PC-9 (cell line): ENCODE measurements around the gene BRIX1. TPM values are rescaled to one million over a fixed set of nuclear protein-coding genes. Genes with fewer than 3 reads are reported as not detected.

ENCODE experiments used
- BruUV-seq: library from RNA; stranded (reverse); fragments of 400-500 nt; replicated peaks from 2 replicates; lab custom pipeline; 2021; lab: Mats Ljungman, UMichigan
- CTCF ChIA-PET: fragments of 300-600 bp; sonication (Branson Sonifier 250); formaldehyde crosslinking; loops from one replicate; lab custom pipeline; 2022; ENCODE audit warnings: antibody characterized with exemption; lab: Charles Lee
- POLR2A ChIA-PET: fragments of 300-600 bp; sonication (Branson Sonifier 250); formaldehyde crosslinking; loops from one replicate; lab custom pipeline; 2022; ENCODE audit warnings: antibody characterized with exemption; ENCODE audit not compliant: unreplicated experiment; lab: Charles Lee
- DNase-seq, 2 experiments: peaks; one replicate each; pipeline versions ENCODE4 v3.0.0 to v3.0.0-alpha.2; 2015 to 2022; ENCODE audit warnings: mixed read lengths in 1 of 2
- H2AFZ ChIP-seq: fragments of 200-600 bp; sonication (generic); 2 replicates; pipeline ENCODE4 v1.8.1; 2017; ENCODE audit warnings: antibody characterized with exemption
- H3F3A ChIP-seq: fragments of 200-600 bp; sonication (generic); 2 replicates; pipeline ENCODE4 v1.8.1; 2017; ENCODE audit warnings: antibody characterized with exemption, mild to moderate bottlenecking, low read depth; ENCODE audit not compliant: insufficient read depth
- H3K27ac ChIP-seq: fragments of 200-600 bp; sonication (generic); 2 replicates; pipeline ENCODE4 v1.6.1; 2016; ENCODE audit warnings: mixed run types
- H3K27me3 ChIP-seq: fragments of 200-600 bp; sonication (generic); 2 replicates; pipeline ENCODE4 v1.6.1; 2016; ENCODE audit warnings: low read depth, mixed run types; ENCODE audit not compliant: insufficient read depth
- H3K36me3 ChIP-seq: fragments of 200-600 bp; sonication (generic); 2 replicates; pipeline ENCODE4 v1.6.1; 2016; ENCODE audit warnings: low read depth, mixed run types
- H3K4me1 ChIP-seq: fragments of 200-600 bp; sonication (generic); replicated peaks from 2 replicates; pipeline ENCODE4 v1.6.1; 2016; ENCODE audit warnings: mixed run types; ENCODE audit not compliant: insufficient read depth
- H3K4me2 ChIP-seq: fragments of 200-600 bp; sonication (generic); 2 replicates; pipeline ENCODE4 v1.6.1; 2017; ENCODE audit warnings: mixed run types
- H3K4me3 ChIP-seq: fragments of 200-600 bp; sonication (generic); 2 replicates; pipeline ENCODE4 v1.6.1; 2016; ENCODE audit warnings: mixed run types
- H3K79me2 ChIP-seq: fragments of 200-600 bp; sonication (generic); 2 replicates; pipeline ENCODE4 v1.6.1; 2017; ENCODE audit warnings: low read depth, mixed run types
- H3K9me2 ChIP-seq: fragments of 200-600 bp; sonication (generic); 2 replicates; pipeline ENCODE4 v1.8.1; 2017; ENCODE audit warnings: mild to moderate bottlenecking; ENCODE audit not compliant: insufficient read depth
- H3K9me3 ChIP-seq: fragments of 200-600 bp; sonication (generic); 2 replicates; pipeline ENCODE4 v1.8.1; 2016; ENCODE audit warnings: low read depth; ENCODE audit not compliant: insufficient read depth
- H4K20me1 ChIP-seq: fragments of 200-600 bp; sonication (generic); 2 replicates; pipeline ENCODE4 v1.8.1; 2017; ENCODE audit not compliant: insufficient read depth
- EZH2 ChIP-seq: fragments of 200-600 bp; sonication (generic); IDR thresholded peaks from 2 replicates; pipeline ENCODE4 v1.8.0; 2017; ENCODE audit warnings: antibody characterized with exemption, low read depth
- intact Hi-C: fragments of 100-400 bp; cut with micrococcal nuclease; formaldehyde crosslinking; loops from one replicate; pipeline ENCODE4 v1.10.0; 2022; ENCODE audit not compliant: unreplicated experiment
- total RNA-seq: library from RNA; stranded (reverse); gene quantifications from 2 replicates; pipeline ENCODE4 v1.2.3, GENCODE V29; 2021
- TF ChIP-seq, protein P1 (sequence below): fragments of 200-600 bp; sonication (generic); conservative IDR thresholded peaks from 2 replicates; pipeline ENCODE4 v1.6.1; 2017; ENCODE audit warnings: mixed run types, antibody characterized with exemption, mild to moderate bottlenecking, moderate library complexity

BRIX1 gene
- total RNA-seq, 1 experiment from 2014 or later: 73.4 TPM

- peaks cover 49% of the 10 kb centered on the region for H3F3A ChIP-seq
- H3K4me2 ChIP-seq: peak overlapping the region; percentile 82
- no peaks in the 10 kb centered on the region for H3K9me2 ChIP-seq
- peaks cover 24% of the 10 kb centered on the region for H3K4me1 ChIP-seq
- H3K4me3 ChIP-seq: peak overlapping the region; percentile 64
- no peaks in the 10 kb centered on the region for H3K9me3 ChIP-seq
- ChIA-PET POLR2A (interaction anchor here (0.5 to 2.1 kb wide), 24 partner anchors 9 to 1754 kb away, joined by 3 to 87 read pairs (median 6); partner anchors contain the start of genes BRIX1, RAD1 and SPEF2), CTCF (interaction anchor here (0.6 to 1.9 kb wide), 9 partner anchors 14 to 444 kb away, joined by 3 to 15 read pairs (median 5); partner anchors contain the start of genes BRIX1 and RAD1)
- H3K79me2 ChIP-seq: peaks cover 62% of the 10 kb centered on the region
- intact Hi-C loops: loop anchor here (1.0 to 10.0 kb wide), 7 partner anchors 15 to 1945 kb away; partner anchors contain the start of genes ADAMTS12, AMACR, BRIX1 and LMBRD2
- no peaks in the 10 kb centered on the region for H3K27me3 ChIP-seq
- TF ChIP-seq EZH2: no peak
- TF ChIP-seq, protein P1, sequence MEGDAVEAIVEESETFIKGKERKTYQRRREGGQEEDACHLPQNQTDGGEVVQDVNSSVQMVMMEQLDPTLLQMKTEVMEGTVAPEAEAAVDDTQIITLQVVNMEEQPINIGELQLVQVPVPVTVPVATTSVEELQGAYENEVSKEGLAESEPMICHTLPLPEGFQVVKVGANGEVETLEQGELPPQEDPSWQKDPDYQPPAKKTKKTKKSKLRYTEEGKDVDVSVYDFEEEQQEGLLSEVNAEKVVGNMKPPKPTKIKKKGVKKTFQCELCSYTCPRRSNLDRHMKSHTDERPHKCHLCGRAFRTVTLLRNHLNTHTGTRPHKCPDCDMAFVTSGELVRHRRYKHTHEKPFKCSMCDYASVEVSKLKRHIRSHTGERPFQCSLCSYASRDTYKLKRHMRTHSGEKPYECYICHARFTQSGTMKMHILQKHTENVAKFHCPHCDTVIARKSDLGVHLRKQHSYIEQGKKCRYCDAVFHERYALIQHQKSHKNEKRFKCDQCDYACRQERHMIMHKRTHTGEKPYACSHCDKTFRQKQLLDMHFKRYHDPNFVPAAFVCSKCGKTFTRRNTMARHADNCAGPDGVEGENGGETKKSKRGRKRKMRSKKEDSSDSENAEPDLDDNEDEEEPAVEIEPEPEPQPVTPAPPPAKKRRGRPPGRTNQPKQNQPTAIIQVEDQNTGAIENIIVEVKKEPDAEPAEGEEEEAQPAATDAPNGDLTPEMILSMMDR: no peak; the same call in 1 of the 2 replicates
- DNase-seq: peak; percentile 88 to 99
- H3K27ac ChIP-seq: peak overlapping the region; percentile 70
- peaks cover 22% of the 10 kb centered on the region for H3K36me3 ChIP-seq
- peaks cover 3% of the 10 kb centered on the region for H4K20me1 ChIP-seq
- no TSS peak for BruUV-seq
- peak overlapping the region; percentile 85 for H2AFZ ChIP-seq
Measured at GRCh38 chr5:34929720-34930461, 14.4 kb downstream of the BRIX1 start.

DNA sequence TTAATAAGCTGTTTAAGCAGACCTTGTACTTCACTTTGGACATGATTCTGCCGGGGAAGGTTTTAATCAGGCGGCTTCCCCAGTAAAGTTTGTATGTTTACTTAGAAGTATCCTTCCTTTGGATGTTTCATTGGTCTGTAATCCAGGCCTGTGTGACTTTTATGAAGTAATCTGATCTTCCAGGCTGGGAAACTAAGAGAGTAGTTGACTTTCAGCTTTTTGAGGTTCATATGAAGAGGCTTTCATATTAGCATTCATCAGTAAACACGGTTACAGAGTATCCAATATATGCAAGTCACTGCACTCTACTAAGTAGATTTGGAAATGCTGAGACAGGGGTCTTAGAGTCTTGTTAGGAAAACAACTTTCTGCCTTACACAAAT, 14.9 kb downstream of the BRIX1 start:
- intact Hi-C loops: loop anchor here (2.0 to 5.0 kb wide), 2 partner anchors 14 to 1222 kb away; partner anchors contain the start of genes LMBRD2 and SKP2
- TF ChIP-seq, protein P1: 0 out of 2 replicates have a peak, but pooled peaks have one; percentile 30
- no peak for TF ChIP-seq EZH2
- BruUV-seq: TSS peak; percentile 53
- H3K4me3 ChIP-seq: peak overlapping the region; percentile 64
- ChIA-PET CTCF (interaction anchor here (0.6 to 1.9 kb wide), 3 partner anchors 15 to 444 kb away, joined by 4 to 13 read pairs (median 5); partner anchors contain the start of genes BRIX1 and RAD1), POLR2A (interaction anchor here (0.6 to 2.1 kb wide), 4 partner anchors 15 to 1162 kb away, joined by 3 to 87 read pairs (median 7); partner anchors contain the start of genes BRIX1 and RAD1)
- H2AFZ ChIP-seq: peak overlapping the region; percentile 85
- peaks cover 44% of the 10 kb centered on the region for H3F3A ChIP-seq
- peaks cover 20% of the 10 kb centered on the region for H3K4me1 ChIP-seq
- peak in 1 of 2 experiments; percentile 58 for DNase-seq
- peaks cover 17% of the 10 kb centered on the region for H3K36me3 ChIP-seq
- H3K27ac ChIP-seq: peak overlapping the region; percentile 70
- H3K79me2 ChIP-seq: peaks cover 60% of the 10 kb centered on the region
- H3K9me3 ChIP-seq: no peaks in the 10 kb centered on the region
- no peaks in the 10 kb centered on the region for H3K9me2 ChIP-seq
- H3K27me3 ChIP-seq: no peaks in the 10 kb centered on the region
- peak overlapping the region; percentile 82 for H3K4me2 ChIP-seq
- peaks cover 3% of the 10 kb centered on the region; the same call in 1 of the 2 replicates for H4K20me1 ChIP-seq

- no TSS peak for BruUV-seq
- ChIA-PET POLR2A (interaction anchor here (0.6 kb wide), 1 partner anchor 1162 kb away, joined by 3 read pairs; no protein-coding TSS in a partner anchor), CTCF (interaction anchor here (0.6 to 1.0 kb wide), 2 partner anchors 25 to 445 kb away, joined by 4 to 5 read pairs; no protein-coding TSS in a partner anchor)
- Histone ChIP-seq H3K27ac (peak overlapping the region; percentile 70), H3K9me3 (no peaks in the 10 kb centered on the region), H3F3A (peaks cover 44% of the 10 kb centered on the region), H3K4me3 (peak overlapping the region; percentile 64), H3K79me2 (peaks cover 57% of the 10 kb centered on the region), H3K36me3 (peaks cover 17% of the 10 kb centered on the region), H4K20me1 (peaks cover 3% of the 10 kb centered on the region; the same call in 1 of the 2 replicates), H3K9me2 (no peaks in the 10 kb centered on the region), H3K27me3 (no peaks in the 10 kb centered on the region), H2AFZ (peak overlapping the region; percentile 85), H3K4me2 (peak overlapping the region; percentile 82), H3K4me1 (peaks cover 20% of the 10 kb centered on the region)
- DNase-seq: no peak
- no peak for TF ChIP-seq EZH2
- TF ChIP-seq, protein P1: no peak
- intact Hi-C loops: loop anchor here (2.0 to 5.0 kb wide), 2 partner anchors 14 to 1221 kb away; partner anchors contain the start of genes LMBRD2 and SKP2
Measured at GRCh38 chr5:34930870-34931269, 15.4 kb downstream of the BRIX1 start.
